ENCODE measurements around the gene SPDL1.
A peak's percentile ranks its signal among the peaks of the same experiment; 100 is the strongest.

The SPDL1 gene, protein sequence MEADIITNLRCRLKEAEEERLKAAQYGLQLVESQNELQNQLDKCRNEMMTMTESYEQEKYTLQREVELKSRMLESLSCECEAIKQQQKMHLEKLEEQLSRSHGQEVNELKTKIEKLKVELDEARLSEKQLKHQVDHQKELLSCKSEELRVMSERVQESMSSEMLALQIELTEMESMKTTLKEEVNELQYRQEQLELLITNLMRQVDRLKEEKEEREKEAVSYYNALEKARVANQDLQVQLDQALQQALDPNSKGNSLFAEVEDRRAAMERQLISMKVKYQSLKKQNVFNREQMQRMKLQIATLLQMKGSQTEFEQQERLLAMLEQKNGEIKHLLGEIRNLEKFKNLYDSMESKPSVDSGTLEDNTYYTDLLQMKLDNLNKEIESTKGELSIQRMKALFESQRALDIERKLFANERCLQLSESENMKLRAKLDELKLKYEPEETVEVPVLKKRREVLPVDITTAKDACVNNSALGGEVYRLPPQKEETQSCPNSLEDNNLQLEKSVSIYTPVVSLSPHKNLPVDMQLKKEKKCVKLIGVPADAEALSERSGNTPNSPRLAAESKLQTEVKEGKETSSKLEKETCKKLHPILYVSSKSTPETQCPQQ

DNA sequence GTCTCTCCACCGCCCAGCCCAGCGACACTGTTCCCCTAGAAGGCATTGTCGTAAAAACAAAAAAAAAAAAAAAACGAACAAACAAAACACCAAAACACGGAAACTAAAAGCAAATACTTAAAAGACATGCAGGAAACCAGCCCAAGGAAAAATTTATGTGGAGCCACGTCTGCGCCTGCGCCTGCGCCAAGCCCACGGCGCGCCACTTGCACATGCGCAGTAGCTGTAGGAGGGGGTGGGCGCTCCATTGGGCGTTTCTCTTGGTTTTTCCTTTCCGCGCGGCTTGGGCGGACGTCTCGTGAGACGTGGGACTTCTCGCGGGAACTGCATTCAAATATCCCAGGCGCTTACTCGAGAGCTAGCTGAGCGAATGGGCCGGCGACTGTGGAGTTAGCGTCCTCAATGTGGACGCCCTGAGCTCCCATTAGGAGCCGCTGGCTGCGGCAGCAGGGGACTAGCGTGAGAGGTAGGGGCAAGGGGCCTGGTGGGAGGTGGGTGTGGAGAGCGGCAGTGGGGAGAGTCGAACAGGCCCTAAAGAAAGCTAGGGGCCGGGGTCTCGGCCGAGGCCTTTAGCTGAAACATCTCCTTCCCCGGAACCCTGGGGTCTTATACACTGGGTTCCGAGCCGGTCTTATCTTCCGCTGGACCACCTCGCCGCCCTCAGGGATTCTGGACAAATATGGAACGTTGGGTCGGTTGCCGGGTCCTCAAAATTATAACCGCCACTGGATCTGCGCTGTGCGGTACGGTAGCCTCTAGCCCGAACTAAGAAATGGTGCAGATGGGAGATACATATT is at the start of gene SPDL1:
SPDL1 (plus strand) TSS at position 350 of the 797 bp plus-strand sequence. CDS start 4,644 bp downstream, outside the sequence.
- DNase-seq (ENCODE audit: low read depth in 2 of 3, low spot score in 1 of 3), result peak; percentile 90 to 94 (median 91)

DNA sequence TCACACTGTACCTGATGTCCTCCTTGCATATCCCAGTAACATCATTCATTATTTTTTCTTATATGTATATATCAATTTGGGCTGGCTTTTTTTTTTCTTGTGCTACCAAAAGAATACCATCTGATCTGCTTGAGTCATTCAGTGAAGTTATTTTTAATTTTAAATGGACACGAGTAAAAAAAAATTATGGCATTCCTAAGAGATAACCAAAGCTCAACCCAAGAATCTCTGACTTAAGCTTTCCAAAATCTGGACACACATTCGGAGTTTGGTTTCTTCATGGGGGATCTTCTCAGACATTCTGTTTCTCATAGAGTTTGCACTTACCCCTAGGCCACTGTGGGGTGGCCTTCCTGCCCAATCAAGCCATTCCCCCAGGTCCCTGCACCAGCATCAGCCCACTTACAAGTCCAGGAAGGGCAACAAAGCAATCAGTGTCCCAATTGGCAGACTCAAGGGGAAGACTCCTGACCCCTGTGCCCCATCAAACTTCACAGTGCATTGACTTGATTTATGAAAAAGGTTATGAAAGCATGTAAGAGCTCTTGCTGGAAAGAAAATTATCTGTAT is 49.2 kb upstream of the SPDL1 start:
- no peak for DNase-seq (ENCODE audit: low read depth in 2 of 3, low spot score in 1 of 3)

DNA sequence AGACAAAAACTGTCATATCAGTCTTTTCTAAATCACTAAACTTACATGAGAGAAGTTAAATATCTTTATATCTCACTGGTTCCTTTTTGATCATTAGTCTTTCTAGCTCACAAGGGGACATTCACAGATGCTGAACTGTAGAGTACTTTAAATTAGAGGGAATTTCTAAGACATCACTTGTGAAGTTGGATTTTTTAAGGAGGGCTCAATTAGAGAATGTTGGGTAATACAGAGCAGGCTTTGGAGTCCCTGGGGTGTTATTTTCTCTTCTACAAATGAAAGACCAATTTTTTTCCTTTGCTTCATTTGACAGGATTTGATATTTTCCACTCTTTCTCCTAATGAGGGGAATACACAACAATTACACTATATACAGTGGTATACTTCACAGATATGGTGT is 48.6 kb upstream of the SPDL1 start:
- DNase-seq (ENCODE audit: low read depth in 2 of 3, low spot score in 1 of 3), result no peak

DNA sequence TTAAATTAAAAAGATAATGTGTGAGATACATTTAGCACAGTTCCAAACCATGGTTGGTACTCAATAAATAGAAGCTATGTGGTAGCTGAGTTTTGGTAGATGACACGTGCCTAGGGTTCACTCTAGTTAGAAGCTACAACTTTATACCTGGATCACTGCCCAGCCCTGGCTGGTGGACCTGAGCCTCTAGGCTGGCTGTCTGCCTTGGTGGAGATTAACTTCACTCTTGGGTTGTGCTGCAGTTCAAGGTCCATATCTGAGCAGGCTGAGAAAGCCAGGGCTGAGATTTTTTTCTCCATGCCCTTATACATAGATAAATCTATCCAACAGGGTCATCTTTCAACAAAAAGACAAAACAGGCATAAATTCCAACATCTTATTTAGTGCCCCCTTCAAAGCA is 44.6 kb upstream of the SPDL1 start:
- no peak for DNase-seq (ENCODE audit: low read depth in 2 of 3, low spot score in 1 of 3)

DNA sequence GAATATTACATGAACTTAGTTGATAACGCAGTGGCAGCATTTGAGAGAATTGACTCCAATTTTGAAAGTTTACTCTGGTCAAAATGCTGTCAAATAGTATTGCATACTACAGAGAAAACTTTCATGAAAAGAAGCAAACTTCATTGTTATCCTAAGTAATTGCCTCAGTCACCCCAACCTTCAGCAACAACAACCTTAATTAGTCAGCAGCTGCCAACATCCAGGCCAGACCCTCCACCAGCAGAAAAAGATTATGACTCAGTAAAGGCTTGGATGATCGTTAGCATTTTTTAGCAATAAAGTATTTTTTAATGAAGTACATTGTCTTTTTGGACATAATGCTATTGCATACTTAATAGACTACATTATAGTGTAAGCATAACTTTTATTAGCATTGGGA is 40.8 kb upstream of the SPDL1 start:
- DNase-seq (ENCODE audit: low read depth in 2 of 3, low spot score in 1 of 3), result no peak

DNA sequence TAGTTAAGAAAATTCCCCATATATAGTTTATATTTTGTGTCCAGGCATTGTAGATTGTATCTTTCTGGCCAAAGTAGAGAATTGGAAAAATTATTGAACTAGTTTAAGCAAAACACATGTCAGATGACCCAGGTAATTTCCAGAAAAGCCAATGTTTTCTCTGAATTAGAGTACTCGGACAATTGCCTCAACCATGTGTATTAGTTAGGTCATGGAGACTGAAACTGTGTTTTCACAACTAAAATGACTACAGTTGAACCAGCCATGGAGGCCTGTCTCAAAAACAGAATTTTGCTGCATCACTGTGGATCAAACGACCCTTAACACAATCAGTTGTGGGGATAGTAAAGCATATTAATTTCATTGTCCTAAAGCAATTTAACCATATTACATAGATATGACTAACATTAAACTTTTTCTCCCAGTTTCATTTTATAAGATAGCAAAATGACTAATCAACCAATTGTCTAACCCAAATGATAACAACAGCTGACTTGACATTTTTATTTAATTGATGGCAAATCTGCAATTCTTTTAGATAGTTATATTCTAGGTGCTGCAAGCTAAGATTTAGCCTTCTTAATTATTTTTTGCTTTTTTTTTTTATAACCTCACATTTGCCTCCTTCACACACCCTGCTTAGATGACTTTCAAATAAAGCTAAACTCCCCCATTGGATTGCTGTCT is 39.2 kb upstream of the SPDL1 start:
- no peak for DNase-seq (ENCODE audit: low read depth in 2 of 3, low spot score in 1 of 3)

DNA sequence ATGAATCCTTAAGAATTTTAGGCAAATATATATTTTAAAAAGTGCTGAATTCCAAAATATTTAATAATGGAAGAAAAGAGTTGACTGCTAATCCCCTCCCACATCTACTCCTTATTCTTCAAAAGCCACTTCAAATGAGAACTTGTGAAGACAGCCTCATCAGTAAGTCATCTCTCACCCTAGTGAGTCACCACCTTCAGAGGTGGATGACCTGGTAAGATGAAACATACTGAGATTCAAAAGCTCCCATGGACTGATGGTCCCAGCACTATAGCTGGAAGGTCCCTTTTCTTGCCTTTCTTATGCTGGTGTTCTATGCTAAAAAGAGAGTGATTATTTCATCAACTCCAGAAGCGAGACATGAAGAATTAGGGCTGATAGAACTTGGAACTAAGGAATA is 37.8 kb upstream of the SPDL1 start:
- peak in 1 of 3 donors; percentile 3 for DNase-seq (ENCODE audit: low read depth in 2 of 3, low spot score in 1 of 3)

DNA sequence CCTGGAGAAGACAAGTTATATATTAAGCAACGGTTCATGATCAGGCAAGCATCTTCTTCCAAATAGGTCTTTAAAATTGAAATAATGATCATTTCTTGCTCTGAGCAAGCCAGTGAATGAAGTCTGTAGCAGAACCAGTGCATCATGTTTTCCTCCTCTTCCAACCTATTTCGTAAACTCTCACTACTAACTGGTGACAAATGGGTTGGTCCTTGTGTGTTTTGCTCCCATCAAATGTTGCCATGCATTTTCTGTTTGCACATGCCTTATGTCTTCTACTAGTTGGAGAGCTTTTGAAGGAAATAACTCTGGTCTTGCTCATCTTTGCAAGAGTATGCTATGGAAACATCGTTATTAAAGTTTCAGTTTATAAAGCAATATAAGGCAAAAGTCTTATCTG is 37.2 kb upstream of the SPDL1 start:
- no peak for DNase-seq (ENCODE audit: low read depth in 2 of 3, low spot score in 1 of 3)

DNA sequence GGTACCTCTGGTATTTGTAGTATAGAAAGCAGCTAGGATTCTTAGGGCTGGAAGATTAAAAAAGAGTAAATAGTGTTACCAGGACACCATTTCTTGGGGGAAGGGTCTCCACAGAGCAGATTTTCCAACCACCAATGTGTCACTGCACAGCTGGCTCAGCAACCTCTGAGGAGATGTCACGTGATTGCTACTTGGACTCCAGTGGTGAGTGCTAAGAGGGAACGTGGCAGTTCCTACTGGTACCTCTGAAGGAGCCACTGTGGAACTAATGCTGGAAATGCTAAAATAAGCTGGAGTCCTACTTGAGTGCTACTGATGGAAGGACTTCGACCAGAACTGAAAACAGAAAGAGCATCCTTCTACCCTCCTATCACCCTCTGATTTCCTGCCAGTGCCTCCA is 36.1 kb upstream of the SPDL1 start:
- no peak for DNase-seq (ENCODE audit: low read depth in 2 of 3, low spot score in 1 of 3)

DNA sequence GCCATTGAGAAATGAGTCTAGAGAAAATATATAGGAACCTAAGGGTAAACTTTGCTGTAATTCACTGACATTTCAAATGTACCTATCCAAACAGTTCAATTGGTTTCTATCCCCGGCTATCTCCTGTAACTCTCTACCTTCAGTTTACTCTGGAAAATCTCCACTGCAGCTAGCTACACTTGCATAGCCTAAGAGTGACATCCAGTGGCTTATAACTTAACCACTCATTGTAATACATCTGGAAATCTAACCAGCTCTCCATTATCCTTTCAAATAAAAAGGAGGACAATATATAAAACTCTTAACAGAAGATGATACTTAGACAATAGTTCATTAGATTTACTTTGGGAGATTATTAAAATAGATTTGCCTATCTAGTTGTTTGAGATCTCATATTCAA is 35.3 kb upstream of the SPDL1 start:
- DNase-seq (ENCODE audit: low read depth in 2 of 3, low spot score in 1 of 3), result no peak

DNA sequence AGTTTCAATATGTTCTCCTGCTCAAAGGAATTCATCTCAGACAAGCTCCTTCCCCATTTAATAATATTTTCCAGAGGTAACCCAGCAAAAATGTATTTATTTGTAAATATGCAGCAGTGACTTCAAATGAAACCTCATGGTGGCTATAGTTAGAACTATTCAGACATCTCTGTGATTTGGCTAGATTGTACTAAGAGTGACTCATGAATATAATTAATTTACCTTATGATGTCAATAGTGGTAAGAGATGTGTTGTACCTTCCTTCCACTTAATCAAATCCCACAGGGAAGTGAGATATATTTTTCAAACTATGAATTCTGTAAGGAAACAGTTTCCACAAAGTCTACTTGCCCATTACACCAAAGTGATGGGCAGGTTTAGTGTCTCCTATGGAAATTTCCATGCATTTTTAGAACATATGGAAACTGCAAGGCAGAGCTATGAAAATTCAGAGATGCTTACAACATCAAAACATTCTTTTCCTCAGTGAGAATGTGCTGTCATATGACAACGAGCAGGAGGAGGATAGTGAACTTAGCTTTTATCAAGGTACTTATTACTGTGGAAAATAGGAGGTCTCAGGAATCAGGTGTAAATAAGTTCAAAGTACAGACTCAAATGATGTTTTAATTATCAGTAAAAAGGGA is 34.0 kb upstream of the SPDL1 start:
- DNase-seq (ENCODE audit: low read depth in 2 of 3, low spot score in 1 of 3), result no peak

DNA sequence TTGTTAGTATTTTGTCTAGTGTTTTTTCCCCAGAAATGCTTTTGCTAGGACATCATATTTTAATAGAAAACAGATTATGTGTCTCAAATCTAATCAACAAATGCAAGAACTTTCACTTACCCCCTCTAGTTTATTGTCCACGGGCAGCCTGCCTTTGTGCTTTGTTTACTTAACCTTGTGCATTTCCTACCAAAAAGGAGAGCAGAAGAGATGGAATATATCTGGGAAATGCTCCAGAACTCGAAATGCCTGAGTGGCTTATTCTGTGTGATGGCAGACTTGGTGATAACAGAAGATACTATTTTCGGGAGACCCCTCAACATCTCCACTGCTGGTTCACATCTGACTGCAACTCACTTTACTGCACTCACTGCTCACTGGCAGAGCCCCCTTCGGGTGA is 33.3 kb upstream of the SPDL1 start:
- no peak for DNase-seq (ENCODE audit: low read depth in 2 of 3, low spot score in 1 of 3)

DNA sequence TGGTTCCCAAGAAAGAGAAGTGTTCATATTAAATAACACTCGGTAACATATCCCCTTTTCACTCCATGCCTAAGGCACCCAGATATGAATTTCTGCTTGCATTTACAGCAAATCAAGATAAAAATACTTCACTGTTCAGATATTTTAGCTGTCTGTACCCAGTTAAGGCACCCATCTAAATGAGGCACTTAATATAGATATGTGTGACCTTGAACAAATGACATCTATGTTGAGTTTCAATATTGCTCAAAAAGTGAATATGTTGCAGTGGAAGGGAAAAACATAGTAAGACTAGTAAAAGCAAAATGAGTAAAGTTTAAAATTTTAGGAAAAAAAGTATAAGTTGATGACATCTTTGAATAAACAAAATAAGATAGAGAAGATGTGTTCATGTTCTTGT is 32.4 kb upstream of the SPDL1 start:
- DNase-seq (ENCODE audit: low read depth in 2 of 3, low spot score in 1 of 3), result no peak

DNA sequence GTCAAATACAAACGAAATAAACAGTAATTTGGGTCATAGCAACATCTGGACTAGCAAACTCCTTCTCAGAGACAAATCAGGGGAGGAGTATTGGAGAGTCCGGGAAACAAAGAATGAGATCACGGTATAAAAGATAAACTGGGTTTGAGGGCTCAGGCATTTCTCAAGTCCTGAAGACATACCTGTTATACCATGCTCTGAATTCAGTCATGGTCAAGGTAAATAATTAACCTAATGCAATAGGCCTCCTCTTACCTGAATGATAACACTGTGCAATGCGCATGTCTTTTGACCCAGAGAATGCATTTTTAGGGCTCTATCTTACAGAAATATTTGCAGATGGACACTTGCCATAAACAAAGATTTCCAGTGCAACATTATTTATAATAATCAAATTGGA is 31.9 kb upstream of the SPDL1 start:
- no peak for DNase-seq (ENCODE audit: low read depth in 2 of 3, low spot score in 1 of 3)

DNA sequence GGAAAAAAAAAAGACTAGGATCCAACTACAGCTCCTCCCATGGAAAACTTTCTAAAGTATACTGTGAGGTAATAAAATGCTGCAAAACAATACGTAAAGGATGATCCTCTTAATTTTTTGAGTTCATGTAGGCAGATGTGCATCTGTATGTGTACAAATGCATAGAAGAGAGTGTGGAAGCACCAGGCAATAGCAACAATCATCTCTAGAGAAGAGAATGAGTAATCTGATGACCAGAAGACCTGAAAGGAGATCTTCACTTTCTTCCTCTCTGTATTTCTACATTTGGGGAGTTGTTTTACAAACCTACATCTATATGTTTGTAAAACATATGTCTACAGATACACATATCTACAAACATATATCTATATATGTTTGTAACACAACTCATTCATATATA is 29.3 kb upstream of the SPDL1 start:
- DNase-seq (ENCODE audit: low read depth in 2 of 3, low spot score in 1 of 3), result no peak

DNA sequence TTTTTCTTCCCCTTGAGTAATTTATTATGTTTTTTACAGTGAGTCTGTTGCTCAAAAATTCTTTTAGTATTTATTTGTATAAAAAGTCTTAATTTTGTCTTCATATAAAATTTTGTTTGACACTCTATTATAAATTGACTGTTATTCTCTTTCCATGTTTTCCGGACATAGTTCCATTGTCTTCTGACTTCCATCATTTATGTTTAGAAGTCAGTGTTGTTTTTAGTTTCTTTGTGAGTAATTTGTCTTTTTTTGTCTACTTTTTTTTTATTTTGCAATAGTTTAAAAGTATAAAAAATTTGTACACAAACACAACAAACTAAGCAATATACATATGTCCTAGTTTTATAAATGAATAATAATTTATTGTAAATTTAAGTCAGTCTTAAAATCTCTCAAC is 25.7 kb upstream of the SPDL1 start:
- DNase-seq (ENCODE audit: low read depth in 2 of 3, low spot score in 1 of 3), result no peak

DNA sequence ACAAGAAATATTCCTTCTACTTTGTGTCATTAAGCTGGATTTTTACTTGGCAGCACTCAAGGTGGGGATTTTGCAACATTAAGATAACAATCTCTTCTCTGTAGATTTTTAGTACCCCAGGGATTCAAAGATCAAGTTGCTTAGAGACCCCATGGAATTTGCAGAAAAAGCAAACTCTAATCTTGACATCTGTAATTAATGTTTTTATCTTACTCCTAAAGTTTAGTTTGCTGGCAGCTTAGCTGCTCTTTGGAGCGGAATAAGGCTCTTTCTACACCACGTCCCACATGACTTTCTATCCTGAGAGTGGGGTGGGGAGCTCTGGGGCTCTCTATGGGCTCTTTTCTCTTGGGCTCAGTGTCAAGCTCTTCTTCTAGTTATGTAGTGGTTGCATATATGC is 21.7 kb upstream of the SPDL1 start:
- no peak for DNase-seq (ENCODE audit: low read depth in 2 of 3, low spot score in 1 of 3)

DNA sequence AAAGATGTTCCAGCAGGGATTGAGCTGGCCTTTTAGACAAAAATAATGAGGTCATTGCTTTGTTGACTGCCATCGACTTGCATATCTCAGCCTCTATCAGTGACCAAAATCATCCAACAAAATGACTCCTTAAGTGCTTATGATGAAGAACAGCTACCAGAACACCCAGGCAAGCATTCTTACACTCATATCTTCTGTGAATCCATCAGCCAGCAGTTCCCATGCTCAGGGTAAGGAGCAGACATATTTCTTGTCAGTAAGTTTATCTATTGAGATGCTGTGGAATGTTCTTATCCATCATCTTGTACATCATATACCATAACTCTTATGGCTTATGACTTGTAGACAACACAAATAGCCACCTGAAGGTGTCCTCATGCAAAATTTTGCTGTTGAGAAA is 20.2 kb upstream of the SPDL1 start:
- DNase-seq (ENCODE audit: low read depth in 2 of 3, low spot score in 1 of 3), result no peak

DNA sequence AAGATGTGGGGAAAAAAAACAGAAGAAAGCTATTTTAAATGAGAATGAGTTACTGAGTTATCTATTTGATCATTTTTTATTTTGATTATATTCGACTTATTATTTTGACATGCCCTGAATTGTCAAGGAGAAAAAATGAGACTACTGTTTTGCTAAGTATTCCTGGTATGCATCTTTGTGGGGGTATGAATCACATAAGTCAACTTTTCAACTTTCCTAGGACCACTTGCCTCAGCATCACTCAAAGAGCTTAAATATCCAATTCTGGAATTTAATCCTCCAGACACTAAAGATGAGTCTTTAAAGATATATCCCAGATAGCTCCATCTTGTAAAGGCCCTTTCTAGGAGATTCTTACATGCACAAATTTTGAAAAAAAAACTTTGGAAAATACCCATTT is 17.4 kb upstream of the SPDL1 start:
- no peak for DNase-seq (ENCODE audit: low read depth in 2 of 3, low spot score in 1 of 3)

DNA sequence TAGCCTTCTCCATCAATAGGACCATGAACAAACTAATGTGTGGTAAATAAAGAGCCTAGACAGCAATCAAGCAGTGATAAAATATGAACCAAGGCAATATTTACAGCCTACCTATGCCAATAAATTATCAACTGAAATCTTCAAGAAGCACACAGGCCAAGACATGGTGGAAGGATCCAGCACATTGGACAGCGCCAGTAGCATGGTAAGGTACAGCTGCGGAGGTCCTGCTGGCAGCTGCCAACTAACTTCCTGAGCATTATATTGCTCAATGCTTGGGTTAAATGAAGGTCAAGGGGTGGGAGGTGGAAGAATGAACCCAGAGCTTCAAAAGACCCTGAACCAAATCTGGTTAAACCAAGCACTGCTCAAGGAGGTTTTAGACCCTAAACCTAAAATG is 16.5 kb upstream of the SPDL1 start:
- DNase-seq (ENCODE audit: low read depth in 2 of 3, low spot score in 1 of 3), result no peak

DNA sequence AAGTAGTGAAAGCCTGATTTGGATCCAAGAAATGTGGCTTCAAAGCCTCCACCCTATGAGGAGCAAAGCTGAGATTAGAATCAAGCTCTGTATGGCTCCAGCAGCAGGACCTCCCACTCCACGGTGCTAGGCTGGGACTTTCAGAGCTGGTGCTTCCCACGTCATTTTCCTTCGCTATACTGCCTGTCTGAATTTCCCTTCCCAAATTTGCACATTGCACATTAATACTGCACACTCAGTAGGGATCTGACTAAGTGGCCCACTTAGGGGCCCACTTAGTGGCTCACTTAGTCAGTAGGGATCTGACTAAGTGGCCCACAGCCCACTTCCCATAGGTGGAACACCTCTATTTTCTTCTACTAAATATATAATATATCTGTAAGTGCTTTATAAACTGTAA is 14.1 kb upstream of the SPDL1 start:
- DNase-seq (ENCODE audit: low read depth in 2 of 3, low spot score in 1 of 3), result no peak

All from stimulated activated CD4-positive, alpha-beta T cell treated with anti-CD3 and anti-CD28 coated beads, Interleukin-12 subunit alpha, Interleukin-12 subunit beta, amount 100 ng/mL, for 48 hours (primary cell).